ENCODE measurements around the gene RNF183.

- TF ChIP-seq CTCF (IDR thresholded peaks at IDR 0.05; ENCODE audit: low read depth, low read length, poor library complexity, severe bottlenecking) = no peak
- TF ChIP-seq EZH2phosphoT487 (IDR thresholded peaks at IDR 0.05; ENCODE audit: borderline replicate concordance, low read length) = no peak
These were observed 7.4 kb upstream of the RNF183 start for GRCh38 chr9:113310538-113310937.

Data from DOHH2 (cell line).